ENCODE results near the gene PITPNC1.

- TF ChIP-seq CTCF (IDR thresholded peaks at IDR 0.05; ENCODE audit: extremely low read depth in 1 of 2, insufficient read depth in 1 of 2, low read depth in 1 of 2, low read length in 2 of 2) = no peak
- TF ChIP-seq POLR2A (IDR thresholded peaks at IDR 0.05; ENCODE audit: low read depth, low read length) = no peak
- TF ChIP-seq EZH2 (IDR thresholded peaks at IDR 0.05; ENCODE audit: borderline replicate concordance, low read depth, low read length, severe bottlenecking) = no peak
- no peak for TF ChIP-seq POLR2AphosphoS5 (IDR thresholded peaks at IDR 0.05; ENCODE audit: insufficient read depth, low read depth, low read length)
- TF ChIP-seq, protein P1, sequence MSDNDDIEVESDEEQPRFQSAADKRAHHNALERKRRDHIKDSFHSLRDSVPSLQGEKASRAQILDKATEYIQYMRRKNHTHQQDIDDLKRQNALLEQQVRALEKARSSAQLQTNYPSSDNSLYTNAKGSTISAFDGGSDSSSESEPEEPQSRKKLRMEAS (IDR thresholded peaks at IDR 0.05; ENCODE audit: insufficient read depth, insufficient read length) = no peak
- no peak for TF ChIP-seq FOS (IDR thresholded peaks at IDR 0.05; ENCODE audit: borderline replicate concordance, insufficient read depth, low read length)
- TF ChIP-seq MYC (IDR thresholded peaks at IDR 0.05; ENCODE audit: low read depth, low read length) = no peak
- no peak for TF ChIP-seq JUN (IDR thresholded peaks at IDR 0.05; ENCODE audit: borderline replicate concordance, insufficient read depth, insufficient read length, low read depth)
- TF ChIP-seq GATA2 (IDR thresholded peaks at IDR 0.05; ENCODE audit: insufficient read depth, insufficient read length, low read depth, low read length) = no peak
Observed at GRCh38 chr17:67376415-67376736, 705 bp upstream of the PITPNC1 start.

All from endothelial cell of umbilical vein (primary cell).